Activated T-cell treated with anti-CD3 and anti-CD28 coated beads, Interleukin-2, amount 50 U/mL, for 24 hours (primary cell): Measurements from ENCODE around the gene JOSD2.

Experiments used
- DNase-seq: peaks from one replicate; pipeline ENCODE4 v3.0.0-alpha.2; 2020
- H3K27ac Mint-ChIP-seq: 2 replicates; pipeline ENCODE4 v1.8.0; 2020; ENCODE audit warnings: mild to moderate bottlenecking, mixed read lengths
- H3K27me3 Mint-ChIP-seq: 2 replicates; pipeline ENCODE4 v1.8.0; 2020; ENCODE audit warnings: mixed read lengths
- H3K36me3 Mint-ChIP-seq: 2 replicates; pipeline ENCODE4 v1.8.0; 2020; ENCODE audit warnings: low read depth, mixed read lengths
- H3K4me1 Mint-ChIP-seq: 2 replicates; pipeline ENCODE4 v1.8.0; 2020; ENCODE audit warnings: low read depth, mixed read lengths
- H3K4me3 Mint-ChIP-seq: 2 replicates; pipeline ENCODE4 v1.8.0; 2020; ENCODE audit warnings: mild to moderate bottlenecking, moderate library complexity, mixed read lengths
- H3K9me3 Mint-ChIP-seq: 2 replicates; pipeline ENCODE4 v1.8.0; 2020; ENCODE audit warnings: mixed read lengths

The JOSD2 gene

GRCh38 chr19:50512112-50512998 lies 1.4 kb upstream of the JOSD2 start:
- peaks cover 11% of the 10 kb centered on the region for H3K36me3 Mint-ChIP-seq
- H3K27ac Mint-ChIP-seq: no peak overlapping the region
- H3K4me1 Mint-ChIP-seq: peaks cover 19% of the 10 kb centered on the region
- no peak overlapping the region for H3K4me3 Mint-ChIP-seq
- no peaks in the 10 kb centered on the region for H3K9me3 Mint-ChIP-seq
- peaks cover 14% of the 10 kb centered on the region for H3K27me3 Mint-ChIP-seq
- no peak for DNase-seq

- Mint-ChIP-seq H3K4me1 (peaks cover 19% of the 10 kb centered on the region), H3K27ac (peak overlapping the region; percentile 96), H3K4me3 (peak overlapping the region; percentile 93)
Observed at GRCh38 chr19:50510700-50511068, 307 bp downstream of the JOSD2 start.

GRCh38 chr19:50510121-50510670 lies 795 bp downstream of the JOSD2 start:
- no peak for DNase-seq
- Mint-ChIP-seq H3K9me3 (no peaks in the 10 kb centered on the region), H3K36me3 (peaks cover 15% of the 10 kb centered on the region), H3K27ac (peak overlapping the region; percentile 96), H3K4me1 (peaks cover 19% of the 10 kb centered on the region), H3K27me3 (peaks cover 6% of the 10 kb centered on the region), H3K4me3 (peak overlapping the region; percentile 93)

More at GRCh38 chr19:50510700-50511068, 307 bp downstream of the JOSD2 start:
- H3K36me3 Mint-ChIP-seq: peaks cover 12% of the 10 kb centered on the region
- no peaks in the 10 kb centered on the region for H3K9me3 Mint-ChIP-seq
- H3K27me3 Mint-ChIP-seq: peaks cover 10% of the 10 kb centered on the region
- DNase-seq: no peak

GRCh38 chr19:50509366-50509765 lies 1.6 kb downstream of the JOSD2 start:
- H3K27me3 Mint-ChIP-seq: peaks cover 5% of the 10 kb centered on the region
- H3K4me3 Mint-ChIP-seq: peak overlapping the region; percentile 93

GRCh38 chr19:50508843-50509190 lies 2.2 kb downstream of the JOSD2 start:
- H3K4me3 Mint-ChIP-seq: peak overlapping the region; percentile 18
- no peaks in the 10 kb centered on the region for H3K27me3 Mint-ChIP-seq
- peaks cover 17% of the 10 kb centered on the region for H3K4me1 Mint-ChIP-seq
- peaks cover 17% of the 10 kb centered on the region for H3K36me3 Mint-ChIP-seq
- H3K27ac Mint-ChIP-seq: peak overlapping the region; percentile 63
- no peaks in the 10 kb centered on the region for H3K9me3 Mint-ChIP-seq
- no peak for DNase-seq

More at GRCh38 chr19:50509366-50509765, 1.6 kb downstream of the JOSD2 start:
- Mint-ChIP-seq H3K9me3 (no peaks in the 10 kb centered on the region), H3K27ac (peak overlapping the region; percentile 80), H3K36me3 (peaks cover 17% of the 10 kb centered on the region), H3K4me1 (peaks cover 17% of the 10 kb centered on the region)
- DNase-seq: no peak

GRCh38 chr19:50507376-50507775 lies 3.6 kb downstream of the JOSD2 start:
- Mint-ChIP-seq H3K4me3 (no peak overlapping the region), H3K36me3 (peaks cover 17% of the 10 kb centered on the region), H3K27ac (no peak overlapping the region), H3K9me3 (no peaks in the 10 kb centered on the region), H3K4me1 (peaks cover 17% of the 10 kb centered on the region), H3K27me3 (no peaks in the 10 kb centered on the region)
- DNase-seq: no peak

GRCh38 chr19:50506700-50507099 lies 4.3 kb downstream of the JOSD2 start:
- Mint-ChIP-seq H3K27me3 (no peaks in the 10 kb centered on the region), H3K27ac (no peak overlapping the region), H3K4me3 (no peak overlapping the region), H3K4me1 (peaks cover 15% of the 10 kb centered on the region), H3K36me3 (peaks cover 17% of the 10 kb centered on the region), H3K9me3 (no peaks in the 10 kb centered on the region)
- no peak for DNase-seq

GRCh38 chr19:50505856-50506611 lies 5.0 kb downstream of the JOSD2 start:
- Mint-ChIP-seq H3K9me3 (no peaks in the 10 kb centered on the region), H3K4me1 (peaks cover 11% of the 10 kb centered on the region), H3K27ac (no peak overlapping the region), H3K36me3 (peaks cover 17% of the 10 kb centered on the region), H3K4me3 (no peak overlapping the region), H3K27me3 (no peaks in the 10 kb centered on the region)
- DNase-seq: no peak

- H3K27ac Mint-ChIP-seq: no peak overlapping the region
- peaks cover 6% of the 10 kb centered on the region for H3K36me3 Mint-ChIP-seq
- no peaks in the 10 kb centered on the region for H3K9me3 Mint-ChIP-seq
- H3K4me3 Mint-ChIP-seq: no peak overlapping the region
- no peaks in the 10 kb centered on the region for H3K4me1 Mint-ChIP-seq
- no peaks in the 10 kb centered on the region for H3K27me3 Mint-ChIP-seq
- DNase-seq: no peak
Observed at GRCh38 chr19:50501568-50502475, 9.2 kb downstream of the JOSD2 start.

GRCh38 chr19:50501186-50501567 lies 9.8 kb downstream of the JOSD2 start:
- Mint-ChIP-seq H3K4me1 (no peaks in the 10 kb centered on the region), H3K27ac (no peak overlapping the region), H3K27me3 (no peaks in the 10 kb centered on the region), H3K36me3 (peaks cover 6% of the 10 kb centered on the region), H3K9me3 (no peaks in the 10 kb centered on the region), H3K4me3 (no peak overlapping the region)
- no peak for DNase-seq

- no peaks in the 10 kb centered on the region for H3K4me1 Mint-ChIP-seq
- H3K36me3 Mint-ChIP-seq: peaks cover 6% of the 10 kb centered on the region
- H3K27me3 Mint-ChIP-seq: no peaks in the 10 kb centered on the region
- H3K9me3 Mint-ChIP-seq: no peaks in the 10 kb centered on the region
- H3K27ac Mint-ChIP-seq: no peak overlapping the region
- no peak overlapping the region for H3K4me3 Mint-ChIP-seq
- DNase-seq: no peak
Observed at GRCh38 chr19:50500753-50501151, 10.2 kb downstream of the JOSD2 start.

- no peak overlapping the region for H3K4me3 Mint-ChIP-seq
- H3K27ac Mint-ChIP-seq: no peak overlapping the region
- peaks cover 2% of the 10 kb centered on the region for H3K36me3 Mint-ChIP-seq
- DNase-seq: no peak
- H3K27me3 Mint-ChIP-seq: no peaks in the 10 kb centered on the region
- no peaks in the 10 kb centered on the region for H3K4me1 Mint-ChIP-seq
- H3K9me3 Mint-ChIP-seq: no peaks in the 10 kb centered on the region
Observed at GRCh38 chr19:50500060-50500752, 10.8 kb downstream of the JOSD2 start.

- H3K9me3 Mint-ChIP-seq: no peaks in the 10 kb centered on the region
Observed at GRCh38 chr19:50498219-50499056, 12.6 kb downstream of the JOSD2 start.

More at GRCh38 chr19:50498219-50499056, 12.6 kb downstream of the JOSD2 start:
- no peaks in the 10 kb centered on the region for H3K36me3 Mint-ChIP-seq
- no peak overlapping the region for H3K4me3 Mint-ChIP-seq
- no peak overlapping the region for H3K27ac Mint-ChIP-seq
- no peaks in the 10 kb centered on the region for H3K4me1 Mint-ChIP-seq
- no peak for DNase-seq
- no peaks in the 10 kb centered on the region for H3K27me3 Mint-ChIP-seq
